OCI-LY1 (cell line): Measurements from ENCODE around the gene ZNF362.

ENCODE experiments used
- EZH2 ChIP-seq: fragments of 200-600 bp; sonication (generic), shearing (Covaris generic); IDR thresholded peaks from 2 replicates; pipeline ENCODE4 v1.8.0; 2017; ENCODE audit warnings: borderline replicate concordance, mixed run types, mild to moderate bottlenecking, antibody characterized with exemption, low read length, moderate library complexity, mixed read lengths
- TF ChIP-seq, protein P1 (sequence below): fragments of 200-600 bp; sonication (generic), shearing (Covaris generic); IDR thresholded peaks from 2 replicates; pipeline ENCODE4 v1.5.1; 2017; ENCODE audit warnings: mild to moderate bottlenecking, antibody characterized with exemption, low read length, moderate library complexity, mixed read lengths

- TF ChIP-seq, protein P1, sequence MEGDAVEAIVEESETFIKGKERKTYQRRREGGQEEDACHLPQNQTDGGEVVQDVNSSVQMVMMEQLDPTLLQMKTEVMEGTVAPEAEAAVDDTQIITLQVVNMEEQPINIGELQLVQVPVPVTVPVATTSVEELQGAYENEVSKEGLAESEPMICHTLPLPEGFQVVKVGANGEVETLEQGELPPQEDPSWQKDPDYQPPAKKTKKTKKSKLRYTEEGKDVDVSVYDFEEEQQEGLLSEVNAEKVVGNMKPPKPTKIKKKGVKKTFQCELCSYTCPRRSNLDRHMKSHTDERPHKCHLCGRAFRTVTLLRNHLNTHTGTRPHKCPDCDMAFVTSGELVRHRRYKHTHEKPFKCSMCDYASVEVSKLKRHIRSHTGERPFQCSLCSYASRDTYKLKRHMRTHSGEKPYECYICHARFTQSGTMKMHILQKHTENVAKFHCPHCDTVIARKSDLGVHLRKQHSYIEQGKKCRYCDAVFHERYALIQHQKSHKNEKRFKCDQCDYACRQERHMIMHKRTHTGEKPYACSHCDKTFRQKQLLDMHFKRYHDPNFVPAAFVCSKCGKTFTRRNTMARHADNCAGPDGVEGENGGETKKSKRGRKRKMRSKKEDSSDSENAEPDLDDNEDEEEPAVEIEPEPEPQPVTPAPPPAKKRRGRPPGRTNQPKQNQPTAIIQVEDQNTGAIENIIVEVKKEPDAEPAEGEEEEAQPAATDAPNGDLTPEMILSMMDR, result no peak
- TF ChIP-seq EZH2, result no peak
Measured at GRCh38 chr1:33237579-33237978, 18.7 kb upstream of the ZNF362 start.
